ENCODE results near the gene RAB40C.

DNA sequence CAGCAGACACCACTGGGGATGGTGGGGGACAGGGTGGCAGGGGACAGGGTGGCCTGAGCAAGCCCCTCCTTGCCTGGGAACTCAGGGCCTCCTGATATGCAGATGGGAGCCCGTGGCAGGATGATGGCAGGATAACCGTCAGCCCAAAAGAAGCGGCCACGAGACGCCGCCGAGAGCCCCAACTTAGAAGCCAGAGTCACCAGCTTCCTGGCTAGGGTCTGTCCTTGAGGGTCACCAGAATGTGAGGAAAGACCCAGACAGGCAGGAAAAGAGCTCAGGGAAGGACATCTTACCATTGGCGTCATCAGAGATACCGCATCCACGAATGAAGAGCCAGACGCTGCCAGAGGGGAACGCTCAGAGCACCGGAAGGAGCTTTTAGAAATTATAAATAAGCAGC, 19.4 kb downstream of the RAB40C start:
- TF ChIP-seq SNAI2 (CRISPR knock-in tag; IDR thresholded peaks at IDR 0.05) (no peak), PPARA (CRISPR knock-in tag; IDR thresholded peaks at IDR 0.05; ENCODE audit: borderline replicate concordance) (no peak), ZNF565 (CRISPR knock-in tag; conservative IDR thresholded peaks at IDR 0.05; ENCODE audit: low read depth) (no peak), ZC3H10 (CRISPR knock-in tag; IDR thresholded peaks at IDR 0.05) (no peak), RARB (CRISPR knock-in tag; IDR thresholded peaks at IDR 0.05) (no peak), TOX (CRISPR knock-in tag; IDR thresholded peaks at IDR 0.05; ENCODE audit: borderline replicate concordance) (no peak), ZFP3 (CRISPR knock-in tag; IDR thresholded peaks at IDR 0.05) (no peak), CSDC2 (CRISPR knock-in tag; IDR thresholded peaks at IDR 0.05) (no peak), TCF4 (CRISPR knock-in tag; IDR thresholded peaks at IDR 0.05; ENCODE audit: borderline replicate concordance) (no peak), OSR1 (CRISPR knock-in tag; IDR thresholded peaks at IDR 0.05) (no peak), ARNTL (CRISPR knock-in tag; IDR thresholded peaks at IDR 0.05; ENCODE audit: borderline replicate concordance, low read depth) (no peak), ZNF8 (CRISPR knock-in tag; IDR thresholded peaks at IDR 0.05) (no peak)
- TF ChIP-seq, protein P1, sequence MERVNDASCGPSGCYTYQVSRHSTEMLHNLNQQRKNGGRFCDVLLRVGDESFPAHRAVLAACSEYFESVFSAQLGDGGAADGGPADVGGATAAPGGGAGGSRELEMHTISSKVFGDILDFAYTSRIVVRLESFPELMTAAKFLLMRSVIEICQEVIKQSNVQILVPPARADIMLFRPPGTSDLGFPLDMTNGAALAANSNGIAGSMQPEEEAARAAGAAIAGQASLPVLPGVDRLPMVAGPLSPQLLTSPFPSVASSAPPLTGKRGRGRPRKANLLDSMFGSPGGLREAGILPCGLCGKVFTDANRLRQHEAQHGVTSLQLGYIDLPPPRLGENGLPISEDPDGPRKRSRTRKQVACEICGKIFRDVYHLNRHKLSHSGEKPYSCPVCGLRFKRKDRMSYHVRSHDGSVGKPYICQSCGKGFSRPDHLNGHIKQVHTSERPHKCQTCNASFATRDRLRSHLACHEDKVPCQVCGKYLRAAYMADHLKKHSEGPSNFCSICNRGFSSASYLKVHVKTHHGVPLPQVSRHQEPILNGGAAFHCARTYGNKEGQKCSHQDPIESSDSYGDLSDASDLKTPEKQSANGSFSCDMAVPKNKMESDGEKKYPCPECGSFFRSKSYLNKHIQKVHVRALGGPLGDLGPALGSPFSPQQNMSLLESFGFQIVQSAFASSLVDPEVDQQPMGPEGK (CRISPR knock-in tag; IDR thresholded peaks at IDR 0.05; ENCODE audit: borderline replicate concordance), result no peak
- TF ChIP-seq, protein P2, sequence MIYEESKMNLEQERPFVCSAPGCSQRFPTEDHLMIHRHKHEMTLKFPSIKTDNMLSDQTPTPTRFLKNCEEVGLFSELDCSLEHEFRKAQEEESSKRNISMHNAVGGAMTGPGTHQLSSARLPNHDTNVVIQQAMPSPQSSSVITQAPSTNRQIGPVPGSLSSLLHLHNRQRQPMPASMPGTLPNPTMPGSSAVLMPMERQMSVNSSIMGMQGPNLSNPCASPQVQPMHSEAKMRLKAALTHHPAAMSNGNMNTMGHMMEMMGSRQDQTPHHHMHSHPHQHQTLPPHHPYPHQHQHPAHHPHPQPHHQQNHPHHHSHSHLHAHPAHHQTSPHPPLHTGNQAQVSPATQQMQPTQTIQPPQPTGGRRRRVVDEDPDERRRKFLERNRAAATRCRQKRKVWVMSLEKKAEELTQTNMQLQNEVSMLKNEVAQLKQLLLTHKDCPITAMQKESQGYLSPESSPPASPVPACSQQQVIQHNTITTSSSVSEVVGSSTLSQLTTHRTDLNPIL (CRISPR knock-in tag; IDR thresholded peaks at IDR 0.05; ENCODE audit: low read depth), result no peak
